WTC11 (cell line): Measurements from ENCODE around the gene OR2A5. TPM values are rescaled to one million over a fixed set of nuclear protein-coding genes. Genes with fewer than 3 reads are reported as not detected.

Source experiments
- ATAC-seq: fragments of 200-7000 bp; cut with Tn5 transposase; 2 replicates; pipeline ENCODE4 v1.10.0; 2021; ENCODE audit warnings: mild to moderate bottlenecking, moderate library complexity
- CTCF ChIA-PET: fragments of 300-600 bp; sonication (Branson Sonifier 250); formaldehyde crosslinking; loops from one replicate; lab custom pipeline; 2021; ENCODE audit warnings: antibody characterized with exemption; lab: Charles Lee
- POLR2A ChIA-PET: fragments of 350-600 bp; sonication (Branson Sonifier 250); formaldehyde crosslinking; loops from one replicate; lab custom pipeline; 2021; ENCODE audit warnings: antibody characterized with exemption; lab: Charles Lee
- DNase-seq: peaks from one replicate; pipeline ENCODE4 v3.0.0; 2021; ENCODE audit warnings: low spot score
- H3K27ac Mint-ChIP-seq: 2 replicates; pipeline ENCODE4 v1.8.0; 2021; ENCODE audit warnings: mixed read lengths
- H3K27me3 Mint-ChIP-seq: 2 replicates; pipeline ENCODE4 v1.8.0; 2021; ENCODE audit warnings: low read depth, mild to moderate bottlenecking, moderate library complexity, mixed read lengths
- H3K36me3 Mint-ChIP-seq: 2 replicates; pipeline ENCODE4 v1.8.0; 2021; ENCODE audit warnings: mixed read lengths
- H3K4me1 Mint-ChIP-seq: 2 replicates; pipeline ENCODE4 v1.8.0; 2022; ENCODE audit warnings: mixed read lengths
- H3K4me3 Mint-ChIP-seq: 2 replicates; pipeline ENCODE4 v1.8.0; 2021; ENCODE audit warnings: mild to moderate bottlenecking, moderate library complexity, mixed read lengths
- H3K9me3 Mint-ChIP-seq: 2 replicates; pipeline ENCODE4 v1.8.0; 2021; ENCODE audit warnings: mixed read lengths
- ERG ChIP-seq: fragments of 250-450 bp; sonication (Bioruptor Pico); IDR thresholded peaks from 2 replicates; pipeline ENCODE4 v1.8.0; 2021; ENCODE audit warnings: mild to moderate bottlenecking
- ESRRA ChIP-seq: sonication (generic); formaldehyde crosslinking; IDR thresholded peaks from 2 replicates; pipeline ENCODE4 v1.8.1; 2022; ENCODE audit warnings: mild to moderate bottlenecking, missing genetic modification reagents, borderline replicate concordance
- ETV6 ChIP-seq: sonication (generic); formaldehyde crosslinking; IDR thresholded peaks from 2 replicates; pipeline ENCODE4 v1.8.1; 2022; ENCODE audit warnings: mild to moderate bottlenecking, missing genetic modification reagents
- FOXJ3 ChIP-seq: sonication (generic); formaldehyde crosslinking; IDR thresholded peaks from 2 replicates; pipeline ENCODE4 v1.9.0; 2021; ENCODE audit warnings: missing genetic modification reagents, mild to moderate bottlenecking, borderline replicate concordance
- FOXP1 ChIP-seq: sonication (generic); formaldehyde crosslinking; IDR thresholded peaks from 2 replicates; pipeline ENCODE4 v1.8.0; 2022; ENCODE audit warnings: missing genetic modification reagents, mild to moderate bottlenecking, moderate library complexity, borderline replicate concordance
- HMGXB4 ChIP-seq: sonication (generic); formaldehyde crosslinking; IDR thresholded peaks from 2 replicates; pipeline ENCODE4 v1.8.1; 2023; ENCODE audit warnings: mild to moderate bottlenecking, moderate library complexity, missing genetic modification reagents
- IRF1 ChIP-seq: sonication (generic); formaldehyde crosslinking; IDR thresholded peaks from 2 replicates; pipeline ENCODE4 v1.8.0; 2023; ENCODE audit warnings: missing genetic modification reagents
- JUN ChIP-seq: sonication (generic); formaldehyde crosslinking; IDR thresholded peaks from 2 replicates; pipeline ENCODE4 v1.8.0; 2023; ENCODE audit warnings: mild to moderate bottlenecking, missing genetic modification reagents
- KAT7 ChIP-seq: sonication (generic); formaldehyde crosslinking; IDR thresholded peaks from 2 replicates; pipeline ENCODE4 v1.8.1; 2023; ENCODE audit warnings: missing genetic modification reagents, mild to moderate bottlenecking, borderline replicate concordance
- NR3C1 ChIP-seq: sonication (generic); formaldehyde crosslinking; conservative IDR thresholded peaks from 2 replicates; pipeline ENCODE4 v1.8.1; 2023; ENCODE audit warnings: low read depth, mild to moderate bottlenecking, missing genetic modification reagents
- OVOL2 ChIP-seq: fragments of 250-450 bp; sonication (Bioruptor Pico); IDR thresholded peaks from 2 replicates; pipeline ENCODE4 v1.9.0; 2021; ENCODE audit warnings: mild to moderate bottlenecking, borderline replicate concordance
- SMAD3 ChIP-seq: sonication (generic); formaldehyde crosslinking; IDR thresholded peaks from 2 replicates; pipeline ENCODE4 v1.8.0; 2022; ENCODE audit warnings: missing genetic modification reagents, mild to moderate bottlenecking, borderline replicate concordance
- SOX15 ChIP-seq: fragments of 250-450 bp; sonication (Bioruptor Pico); IDR thresholded peaks from 2 replicates; pipeline ENCODE4 v1.9.0; 2021; ENCODE audit warnings: mild to moderate bottlenecking
- STAT6 ChIP-seq: sonication (generic); formaldehyde crosslinking; conservative IDR thresholded peaks from 2 replicates; pipeline ENCODE4 v1.8.1; 2023; ENCODE audit warnings: mild to moderate bottlenecking, low read depth, missing genetic modification reagents, moderate library complexity
- TP53 ChIP-seq: sonication (generic); formaldehyde crosslinking; IDR thresholded peaks from 2 replicates; pipeline ENCODE4 v1.8.1; 2023; ENCODE audit warnings: mild to moderate bottlenecking, missing genetic modification reagents
- ZNF219 ChIP-seq: sonication (generic); formaldehyde crosslinking; IDR thresholded peaks from 2 replicates; pipeline ENCODE4 v1.8.0; 2023; ENCODE audit warnings: missing genetic modification reagents, mild to moderate bottlenecking, borderline replicate concordance
- ZNF317 ChIP-seq: sonication (generic); formaldehyde crosslinking; IDR thresholded peaks from 2 replicates; pipeline ENCODE4 v1.8.1; 2023; ENCODE audit warnings: low read depth, mild to moderate bottlenecking, moderate library complexity, missing genetic modification reagents, borderline replicate concordance
- ZNF671 ChIP-seq: fragments of 250-450 bp; sonication (Bioruptor Pico); IDR thresholded peaks from 2 replicates; pipeline ENCODE4 v1.8.0; 2021; ENCODE audit warnings: mild to moderate bottlenecking
- total RNA-seq: library from RNA; stranded (reverse); gene quantifications from 3 replicates; pipeline ENCODE4 v1.2.3, GENCODE V29; 2021

The OR2A5 gene
- total RNA-seq, 1 experiment from 2014 or later, result not detected

- Mint-ChIP-seq H3K36me3 (no peaks in the 10 kb centered on the region), H3K27me3 (no peaks in the 10 kb centered on the region), H3K4me1 (no peaks in the 10 kb centered on the region; the same call in 1 of the 2 replicates), H3K27ac (no peak overlapping the region), H3K4me3 (no peak overlapping the region), H3K9me3 (no peaks in the 10 kb centered on the region)
- ChIA-PET CTCF (interaction anchor here (1.6 kb wide), 1 partner anchor 25 kb away, joined by 4 read pairs; no protein-coding TSS in a partner anchor), POLR2A (no interaction called here)
- DNase-seq (no peak), ATAC-seq (no peak)
- no peak for TF ChIP-seq ERG
- TF ChIP-seq HMGXB4 (CRISPR knock-in tag), result no peak
- no peak for TF ChIP-seq JUN (CRISPR knock-in tag)
- TF ChIP-seq KAT7, result no peak
- no peak for TF ChIP-seq FOXP1 (CRISPR knock-in tag)
- TF ChIP-seq ZNF219 (CRISPR knock-in tag), result no peak
- no peak for TF ChIP-seq STAT6 (CRISPR knock-in tag)
- no peak for TF ChIP-seq SOX15 (CRISPR knock-in tag)
- TF ChIP-seq ETV6 (CRISPR knock-in tag), result no peak
These were observed 9.9 kb upstream of the OR2A5 start for GRCh38 chr7:144038887-144039286.

- peaks cover 6% of the 10 kb centered on the region for H3K9me3 Mint-ChIP-seq
- TF ChIP-seq ESRRA (CRISPR knock-in tag), result no peak
- TF ChIP-seq ERG, result no peak
- no peak for TF ChIP-seq NR3C1 (CRISPR knock-in tag)
- no peak for TF ChIP-seq OVOL2 (CRISPR knock-in tag)
- TF ChIP-seq ZNF317 (CRISPR knock-in tag), result no peak
- TF ChIP-seq FOXJ3 (CRISPR knock-in tag), result no peak
- TF ChIP-seq IRF1 (CRISPR knock-in tag), result no peak
- TF ChIP-seq TP53 (CRISPR knock-in tag), result no peak
- TF ChIP-seq SMAD3 (CRISPR knock-in tag), result no peak
- no peak for TF ChIP-seq ZNF671
- TF ChIP-seq, all 79 proteins: peak for 0
- H3K27ac Mint-ChIP-seq, result no peak overlapping the region
- no peak overlapping the region for H3K4me3 Mint-ChIP-seq
- H3K27me3 Mint-ChIP-seq, result no peaks in the 10 kb centered on the region
- ChIA-PET CTCF (interaction anchor here (1.1 kb wide), 1 partner anchor 14 kb away, joined by 3 read pairs; no protein-coding TSS in a partner anchor), POLR2A (no interaction called here)
- no peak for ATAC-seq
- no peaks in the 10 kb centered on the region for H3K36me3 Mint-ChIP-seq
- no peaks in the 10 kb centered on the region for H3K4me1 Mint-ChIP-seq
- DNase-seq, result no peak
These were observed 743 bp downstream of the OR2A5 start for GRCh38 chr7:144049491-144049890.
